Chondrocyte (in vitro differentiated cells): ENCODE data around the gene KRT28. TPM values are rescaled to one million over a fixed set of nuclear protein-coding genes. Genes with fewer than 3 reads are reported as not detected.

Experiments used
- DNase-seq: peaks from one replicate; pipeline ENCODE4 v3.0.0; 2021; ENCODE audit warnings: mixed read lengths, low spot score
- H3K27ac Mint-ChIP-seq: one replicate; pipeline ENCODE4 v1.8.0; 2021; ENCODE audit warnings: mild to moderate bottlenecking, moderate library complexity, mixed read lengths; ENCODE audit not compliant: unreplicated experiment
- H3K27me3 Mint-ChIP-seq: 2 replicates; pipeline ENCODE4 v1.8.0; 2021; ENCODE audit warnings: low read depth, mixed read lengths
- H3K36me3 Mint-ChIP-seq: 2 replicates; pipeline ENCODE4 v1.8.0; 2021; ENCODE audit warnings: low read depth, mixed read lengths
- H3K4me1 Mint-ChIP-seq: 2 replicates; pipeline ENCODE4 v1.8.0; 2021; ENCODE audit warnings: low read depth, mild to moderate bottlenecking, mixed read lengths
- H3K4me3 Mint-ChIP-seq: one replicate; pipeline ENCODE4 v1.8.0; 2021; ENCODE audit warnings: mild to moderate bottlenecking, moderate library complexity, mixed read lengths; ENCODE audit not compliant: unreplicated experiment
- H3K9me3 Mint-ChIP-seq: 2 replicates; pipeline ENCODE4 v1.8.0; 2021; ENCODE audit warnings: low read depth, mixed read lengths
- total RNA-seq: library from RNA; stranded (reverse); gene quantifications from 3 replicates; pipeline ENCODE4 v1.2.1, GENCODE V29; 2021
- TF ChIP-seq, protein P1 (sequence below): fragments of 200-600 bp; sonication (generic); IDR thresholded peaks from 2 replicates; pipeline ENCODE4 v1.5.0; 2021; ENCODE audit warnings: antibody characterized with exemption, mild to moderate bottlenecking, moderate library complexity

Gene KRT28
- total RNA-seq, 1 donor from 2014 or later: not detected

DNA sequence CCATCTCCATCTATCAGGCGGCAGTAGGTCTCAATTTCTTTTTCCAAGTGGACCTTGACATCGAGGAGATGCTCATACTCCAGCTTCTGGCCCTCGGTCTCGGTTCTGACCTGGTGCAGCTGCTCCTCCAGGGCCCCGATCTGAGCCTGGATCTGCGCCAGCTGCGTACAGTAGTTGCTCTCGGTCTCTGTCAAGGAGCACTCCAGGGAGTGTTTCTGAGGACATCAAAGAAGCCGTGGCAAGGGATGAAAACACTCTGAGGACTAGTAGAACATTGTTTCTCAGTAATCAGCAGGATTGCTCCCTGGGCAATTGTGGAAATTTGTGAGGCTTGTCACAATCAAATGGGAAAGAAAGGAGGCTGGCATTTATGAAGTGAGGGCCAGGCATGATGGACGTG, 5.9 kb downstream of the KRT28 start:
- Mint-ChIP-seq H3K4me1 (peaks cover 14% of the 10 kb centered on the region), H3K9me3 (no peaks in the 10 kb centered on the region), H3K4me3 (no peak overlapping the region), H3K27me3 (peaks cover 40% of the 10 kb centered on the region), H3K27ac (no peak overlapping the region), H3K36me3 (no peaks in the 10 kb centered on the region)
- no peak for DNase-seq
- TF ChIP-seq, protein P1, sequence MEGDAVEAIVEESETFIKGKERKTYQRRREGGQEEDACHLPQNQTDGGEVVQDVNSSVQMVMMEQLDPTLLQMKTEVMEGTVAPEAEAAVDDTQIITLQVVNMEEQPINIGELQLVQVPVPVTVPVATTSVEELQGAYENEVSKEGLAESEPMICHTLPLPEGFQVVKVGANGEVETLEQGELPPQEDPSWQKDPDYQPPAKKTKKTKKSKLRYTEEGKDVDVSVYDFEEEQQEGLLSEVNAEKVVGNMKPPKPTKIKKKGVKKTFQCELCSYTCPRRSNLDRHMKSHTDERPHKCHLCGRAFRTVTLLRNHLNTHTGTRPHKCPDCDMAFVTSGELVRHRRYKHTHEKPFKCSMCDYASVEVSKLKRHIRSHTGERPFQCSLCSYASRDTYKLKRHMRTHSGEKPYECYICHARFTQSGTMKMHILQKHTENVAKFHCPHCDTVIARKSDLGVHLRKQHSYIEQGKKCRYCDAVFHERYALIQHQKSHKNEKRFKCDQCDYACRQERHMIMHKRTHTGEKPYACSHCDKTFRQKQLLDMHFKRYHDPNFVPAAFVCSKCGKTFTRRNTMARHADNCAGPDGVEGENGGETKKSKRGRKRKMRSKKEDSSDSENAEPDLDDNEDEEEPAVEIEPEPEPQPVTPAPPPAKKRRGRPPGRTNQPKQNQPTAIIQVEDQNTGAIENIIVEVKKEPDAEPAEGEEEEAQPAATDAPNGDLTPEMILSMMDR: no peak

DNA sequence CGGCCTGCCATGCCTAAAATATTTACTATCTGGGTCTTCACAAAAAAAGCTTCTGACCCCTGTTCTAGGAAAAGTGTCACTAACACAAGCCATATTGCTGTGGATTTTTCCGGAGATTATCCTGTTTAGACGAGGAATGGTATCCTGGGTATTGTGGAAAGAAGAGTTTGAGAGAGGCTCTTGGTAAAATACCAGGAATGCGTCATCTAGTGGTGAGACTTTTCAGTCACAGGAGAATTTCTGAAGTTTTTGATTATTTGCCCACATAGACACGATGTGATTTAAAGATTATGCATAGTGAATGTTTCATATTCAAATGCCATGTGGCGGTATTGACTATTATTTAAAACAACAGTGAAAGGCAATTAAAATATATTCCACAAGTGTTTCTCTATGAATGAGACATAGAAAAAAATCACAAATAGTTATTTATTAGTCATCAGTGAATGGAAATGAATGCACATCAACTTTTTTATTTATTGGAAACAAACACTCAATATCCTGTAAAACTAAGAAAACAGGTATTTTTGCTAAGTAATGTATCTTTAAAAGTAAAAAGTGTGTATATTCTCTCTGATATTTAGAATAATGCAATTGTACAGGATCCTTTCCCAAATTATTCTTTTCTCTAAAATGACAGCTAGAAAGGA, 7.8 kb downstream of the KRT28 start:
- Mint-ChIP-seq H3K4me3 (no peak overlapping the region), H3K9me3 (no peaks in the 10 kb centered on the region), H3K4me1 (peaks cover 14% of the 10 kb centered on the region), H3K27me3 (peaks cover 36% of the 10 kb centered on the region), H3K36me3 (no peaks in the 10 kb centered on the region), H3K27ac (no peak overlapping the region)
- TF ChIP-seq, protein P1: peak; percentile 80
- DNase-seq: no peak

DNA sequence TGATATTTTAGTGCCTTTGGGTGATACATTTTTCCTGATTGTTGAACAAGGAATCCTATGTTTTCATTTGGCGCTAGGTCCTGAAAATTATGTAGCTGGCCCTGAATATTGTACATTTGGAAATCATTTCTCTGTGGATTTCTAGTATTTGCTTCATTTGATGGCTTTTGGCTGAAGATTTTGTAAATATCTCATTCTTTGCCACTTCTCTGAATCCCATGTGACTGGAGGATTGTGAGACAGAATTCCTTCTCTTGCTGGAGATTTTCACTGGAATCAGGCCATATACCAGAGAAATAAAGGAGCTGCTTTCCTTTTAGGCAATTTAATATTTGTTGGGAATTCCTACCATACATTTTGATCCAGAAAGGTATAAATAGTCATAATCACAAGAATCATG, 8.6 kb downstream of the KRT28 start:
- Mint-ChIP-seq H3K4me3 (no peak overlapping the region), H3K9me3 (no peaks in the 10 kb centered on the region), H3K4me1 (peaks cover 14% of the 10 kb centered on the region), H3K27ac (no peak overlapping the region), H3K36me3 (no peaks in the 10 kb centered on the region), H3K27me3 (peaks cover 31% of the 10 kb centered on the region)
- TF ChIP-seq, protein P1: no peak
- no peak for DNase-seq

DNA sequence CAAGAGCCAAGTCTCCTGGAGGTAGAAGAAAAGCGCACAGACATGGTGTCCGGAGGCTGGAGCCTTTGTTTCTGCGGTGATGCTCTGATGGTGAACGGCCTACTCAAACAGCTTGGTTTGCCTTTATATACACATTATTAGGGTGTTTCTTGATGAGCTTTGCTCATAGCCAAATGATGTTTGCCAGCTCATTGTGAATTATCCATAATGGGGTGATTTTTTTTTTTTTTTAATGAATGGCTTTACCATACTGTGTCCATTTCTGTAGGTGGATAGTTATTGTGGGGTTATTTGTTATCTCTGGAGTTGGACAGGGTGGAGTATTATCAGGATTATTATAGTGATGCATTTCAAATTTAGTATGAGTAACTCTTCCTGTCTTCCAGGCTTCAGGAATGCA, 17.3 kb downstream of the KRT28 start, which contains the start of gene KRT27:
TSS of gene KRT27 (minus strand) at position 101 of the 400 bp plus-strand sequence. CDS start at position 44, 57 bp downstream.
- no peak within 1 kb of the TSS for H3K4me3 Mint-ChIP-seq

DNA sequence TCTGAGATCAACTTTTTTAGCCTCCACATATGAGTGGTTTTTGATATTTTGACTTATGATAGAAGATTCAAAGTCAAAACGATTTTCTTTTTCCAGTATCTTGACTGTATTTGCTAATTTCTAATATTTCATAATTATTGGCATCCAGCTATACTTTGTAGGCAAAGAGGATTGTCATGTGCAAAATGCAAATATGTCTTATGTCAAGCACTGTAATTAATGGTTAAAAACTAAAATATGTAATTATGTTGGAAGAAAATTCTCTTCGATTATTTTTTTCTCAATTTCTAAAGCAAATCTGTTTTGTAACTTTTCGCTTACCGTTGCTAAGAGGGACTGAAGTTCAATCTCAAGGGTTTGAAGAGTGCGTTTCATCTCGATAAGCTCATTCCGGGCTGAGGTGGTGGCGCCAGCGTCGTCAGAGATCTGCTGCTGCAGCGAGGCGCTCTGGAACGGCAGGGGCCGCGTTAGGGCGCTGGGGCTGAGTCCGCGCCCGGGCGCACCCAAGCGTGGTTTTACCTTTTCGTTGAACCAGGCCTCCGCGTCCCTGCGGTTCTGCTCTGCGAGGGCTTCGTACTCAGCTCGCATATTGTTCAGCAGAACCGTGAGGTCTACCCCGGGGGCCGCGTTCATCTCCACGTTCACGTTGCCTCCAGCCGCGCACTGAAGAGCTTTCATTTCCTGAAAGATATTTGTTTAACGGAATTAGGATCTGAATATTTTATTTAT, 20.4 kb downstream of the KRT28 start:
- no peaks in the 10 kb centered on the region for H3K4me1 Mint-ChIP-seq

More for the DNA sequence above, 17.3 kb downstream of the KRT28 start, which contains the start of gene KRT27:
- DNase-seq: no peak
- Mint-ChIP-seq H3K27ac (no peak within 1 kb of the TSS), H3K27me3 (peaks cover 43% of the 10 kb centered on the region), H3K4me1 (no peaks in the 10 kb centered on the region), H3K36me3 (no peaks in the 10 kb centered on the region), H3K9me3 (no peaks in the 10 kb centered on the region)
- TF ChIP-seq, protein P1: no peak

More for the DNA sequence above, 20.4 kb downstream of the KRT28 start:
- TF ChIP-seq, protein P1: no peak
- no peaks in the 10 kb centered on the region for H3K36me3 Mint-ChIP-seq
- peaks cover 57% of the 10 kb centered on the region for H3K27me3 Mint-ChIP-seq
- H3K9me3 Mint-ChIP-seq: no peaks in the 10 kb centered on the region
- no peak for DNase-seq
- no peak overlapping the region for H3K4me3 Mint-ChIP-seq
- H3K27ac Mint-ChIP-seq: no peak overlapping the region
